A549 (cell line): Measurements from ENCODE around the gene POLR3H. TPM values are rescaled to one million over a fixed set of nuclear protein-coding genes. Genes with fewer than 3 reads are reported as not detected.
"Not testable (repeated sequence)": the region's sequence is repeated elsewhere in the genome, so short reads cannot be mapped to it uniquely, and the experiment has no call there.

Experiments
- ATAC-seq, 2 experiments: fragments of 200-7000 bp in 1 of 2; fragments of >200 bp in 1 of 2; cut with Nextera tagmentation in 1 of 2; cut with Tn5 transposase in 1 of 2; 3 replicates each; pipeline versions ENCODE4 v1.8.0 to v1.9.1; 2018 to 2020; ENCODE audit warnings: mild to moderate bottlenecking in 1 of 2, moderate library complexity in 1 of 2
- CTCF ChIA-PET: fragments of 300-600 bp; sonication (Branson Sonifier 250); formaldehyde crosslinking; extraction: SDS; loops from one replicate; lab custom pipeline; 2021; ENCODE audit warnings: antibody characterized with exemption, inconsistent platforms; lab: Yijun Ruan, JAX
- POLR2A ChIA-PET: fragments of 350-600 bp; formaldehyde crosslinking; extraction: SDS; loops from one replicate; lab custom pipeline; 2021; ENCODE audit warnings: antibody characterized with exemption, inconsistent platforms; lab: Yijun Ruan, JAX
- DNase-seq, 2 experiments: peaks; one replicate each; pipeline versions ENCODE4 v3.0.0 to v3.0.0-alpha.2; 2011 to 2016; ENCODE audit warnings: low read depth in 1 of 2, low spot score in 1 of 2
- FAIRE-seq: peaks from 2 replicates; lab custom pipeline; 2011; peaks lifted over from hg19 to GRCh38; lab: Jason Lieb, UNC
- H3K27ac ChIP-seq, 2 experiments: fragments of >200 bp; sonication (Bioruptor Twin); formaldehyde crosslinking; 3 replicates each; pipeline ENCODE4 v1.5.1; 2016 to 2017
- H3K4me1 ChIP-seq: fragments of >200 bp; sonication (Bioruptor Twin); formaldehyde crosslinking; 3 replicates; pipeline ENCODE4 v1.6.1; 2016
- H3K4me2 ChIP-seq: fragments of >200 bp; sonication (Bioruptor Twin); formaldehyde crosslinking; 3 replicates; pipeline ENCODE4 v1.6.1; 2016
- H3K4me3 ChIP-seq: fragments of >200 bp; sonication (Bioruptor Twin); formaldehyde crosslinking; 3 replicates; pipeline ENCODE4 v1.5.1; 2016
- H3K9me3 ChIP-seq: fragments of >200 bp; sonication (Bioruptor Twin); formaldehyde crosslinking; 3 replicates; pipeline ENCODE4 v1.6.1; 2016
- CHD2 ChIP-seq: fragments of 150-350 bp; IDR thresholded peaks from 2 replicates; pipeline ENCODE4 v1.6.1; 2014; ENCODE audit warnings: low read length; ENCODE audit not compliant: partially characterized antibody
- FOSB ChIP-seq: fragments of 250-450 bp; sonication (Bioruptor Pico); IDR thresholded peaks from 2 replicates; pipeline ENCODE4 v1.5.0; 2020; ENCODE audit warnings: mild to moderate bottlenecking, moderate library complexity
- GATA3 ChIP-seq: IDR thresholded peaks from 2 replicates; pipeline ENCODE4 v1.6.1; 2012; ENCODE audit warnings: borderline replicate concordance
- HOXB5 ChIP-seq: fragments of 250-450 bp; sonication (Bioruptor Pico); IDR thresholded peaks from 2 replicates; pipeline ENCODE4 v1.5.0; 2020; ENCODE audit warnings: mild to moderate bottlenecking, moderate library complexity
- JUNB ChIP-seq: fragments of >200 bp; sonication (Bioruptor Twin); formaldehyde crosslinking; IDR thresholded peaks from 2 replicates; pipeline ENCODE4 v1.6.1; 2016
- NPAS2 ChIP-seq: fragments of 250-450 bp; sonication (Bioruptor Pico); IDR thresholded peaks from 2 replicates; pipeline ENCODE4 v1.8.0; 2022; ENCODE audit warnings: mild to moderate bottlenecking, moderate library complexity, borderline replicate concordance
- NR3C1 ChIP-seq: fragments of >200 bp; sonication (Bioruptor Twin); formaldehyde crosslinking; IDR thresholded peaks from 3 replicates; pipeline ENCODE4 v1.6.1; 2017
- POLR2A ChIP-seq: IDR thresholded peaks from 2 replicates; pipeline ENCODE4 v1.6.1; 2012; ENCODE audit warnings: mild to moderate bottlenecking, low read length
- RARB ChIP-seq: fragments of 250-450 bp; sonication (Bioruptor Pico); IDR thresholded peaks from 2 replicates; pipeline ENCODE4 v1.8.0; 2021; ENCODE audit warnings: mild to moderate bottlenecking, moderate library complexity
- SMC3 ChIP-seq: fragments of >200 bp; sonication (Bioruptor Twin); formaldehyde crosslinking; IDR thresholded peaks from 3 replicates; pipeline ENCODE4 v1.6.1; 2018; ENCODE audit warnings: inconsistent platforms
- SREBF2 ChIP-seq: fragments of 450-650 bp; IDR thresholded peaks from 2 replicates; pipeline ENCODE4 v1.6.1; 2014; ENCODE audit warnings: mild to moderate bottlenecking, moderate library complexity
- TFCP2L1 ChIP-seq: fragments of 250-450 bp; sonication (Bioruptor Pico); IDR thresholded peaks from 2 replicates; pipeline ENCODE4 v1.5.0; 2021; ENCODE audit warnings: mild to moderate bottlenecking
- ZSCAN20 ChIP-seq: fragments of 250-450 bp; sonication (Bioruptor Pico); IDR thresholded peaks from 2 replicates; pipeline ENCODE4 v1.8.0; 2022; ENCODE audit warnings: mild to moderate bottlenecking, moderate library complexity
- WGBS: methylation state at CpG from one replicate; pipeline ENCODE4 v1.1.6; 2017; ENCODE audit errors: missing lambda C conversion rate; 5-methylcytosine and 5-hydroxymethylcytosine counted together
- polyA plus RNA-seq, 4 experiments: library from polyadenylated mRNA; depleted of rRNA in 3 of 4; stranded (reverse); fragments of >200 nt; fragmentation: RNase III in 1 of 4; extraction: RNeasy Plus Mini Kit Qiagen cat#74134 plus additional on column Dnase treatment in 1 of 4; gene quantifications; 2 replicates in 3 of 4; 3 replicates in 1 of 4; pipeline ENCODE4 v1.2.3, GENCODE V29; 2011 to 2017
- TF ChIP-seq, protein P1 (sequence below): fragments of 250-450 bp; sonication (Bioruptor Pico); IDR thresholded peaks from 2 replicates; pipeline ENCODE4 v1.5.0; 2021; ENCODE audit warnings: mild to moderate bottlenecking, moderate library complexity, borderline replicate concordance
- TF ChIP-seq, protein P2 (sequence below): IDR thresholded peaks from 2 replicates; pipeline ENCODE4 v1.6.1; 2012
- TF ChIP-seq, protein P3 (sequence below): fragments of >200 bp; sonication (Bioruptor Twin); formaldehyde crosslinking; IDR thresholded peaks from 3 replicates; pipeline ENCODE4 v1.5.1; 2016
- TF ChIP-seq, protein P4 (sequence below): fragments of >200 bp; sonication (Bioruptor Twin); formaldehyde crosslinking; IDR thresholded peaks from 3 replicates; pipeline ENCODE4 v1.6.1; 2016

The POLR3H gene
- polyA plus RNA-seq, 2 of the 4 experiments (the other 2 are of a cell fraction) = 24.5 to 27.7 TPM

DNA sequence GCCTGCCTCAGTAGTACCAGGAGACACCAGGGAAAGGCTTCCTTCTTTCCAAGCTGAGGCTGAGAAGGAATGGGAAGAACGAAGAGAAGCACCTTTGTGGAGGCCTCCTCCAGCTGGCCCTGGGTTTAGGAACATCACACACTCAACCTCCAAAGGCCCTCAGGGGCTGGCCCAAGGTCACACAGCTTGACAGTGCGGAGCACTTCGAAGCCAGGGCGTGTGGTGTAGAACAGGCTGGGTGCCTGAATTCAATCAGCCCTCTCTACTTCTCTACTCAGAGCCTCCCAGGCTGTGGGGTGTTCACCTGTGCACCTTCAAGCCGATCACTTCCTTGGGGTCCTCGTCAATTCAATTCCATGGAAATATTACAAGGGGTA is 15.8 kb upstream of the POLR3H start:
- 92% methylated on average over 3 of the region's 6 CpGs for WGBS
- no peak overlapping the region for H3K4me3 ChIP-seq
- DNase-seq (no peak), FAIRE-seq (no peak), ATAC-seq (no peak)
- H3K9me3 ChIP-seq = no peaks in the 10 kb centered on the region
- peaks cover 48% of the 10 kb centered on the region for H3K4me1 ChIP-seq
- H3K4me2 ChIP-seq = peak overlapping the region; percentile 64
- TF ChIP-seq, protein P1, sequence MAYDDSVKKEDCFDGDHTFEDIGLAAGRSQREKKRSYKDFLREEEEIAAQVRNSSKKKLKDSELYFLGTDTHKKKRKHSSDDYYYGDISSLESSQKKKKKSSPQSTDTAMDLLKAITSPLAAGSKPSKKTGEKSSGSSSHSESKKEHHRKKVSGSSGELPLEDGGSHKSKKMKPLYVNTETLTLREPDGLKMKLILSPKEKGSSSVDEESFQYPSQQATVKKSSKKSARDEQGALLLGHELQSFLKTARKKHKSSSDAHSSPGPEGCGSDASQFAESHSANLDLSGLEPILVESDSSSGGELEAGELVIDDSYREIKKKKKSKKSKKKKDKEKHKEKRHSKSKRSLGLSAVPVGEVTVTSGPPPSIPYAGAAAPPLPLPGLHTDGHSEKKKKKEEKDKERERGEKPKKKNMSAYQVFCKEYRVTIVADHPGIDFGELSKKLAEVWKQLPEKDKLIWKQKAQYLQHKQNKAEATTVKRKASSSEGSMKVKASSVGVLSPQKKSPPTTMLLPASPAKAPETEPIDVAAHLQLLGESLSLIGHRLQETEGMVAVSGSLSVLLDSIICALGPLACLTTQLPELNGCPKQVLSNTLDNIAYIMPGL (CRISPR knock-in tag) = no peak
- TF ChIP-seq HOXB5 (CRISPR knock-in tag) (no peak), POLR2A (no peak), JUNB (no peak), RARB (no peak), TFCP2L1 (CRISPR knock-in tag) (no peak), NPAS2 (CRISPR knock-in tag) (no peak), GATA3 (no peak), NR3C1 (no peak), SREBF2 (no peak), ZSCAN20 (CRISPR knock-in tag) (no peak), FOSB (no peak), SMC3 (no peak)
- TF ChIP-seq, protein P2, sequence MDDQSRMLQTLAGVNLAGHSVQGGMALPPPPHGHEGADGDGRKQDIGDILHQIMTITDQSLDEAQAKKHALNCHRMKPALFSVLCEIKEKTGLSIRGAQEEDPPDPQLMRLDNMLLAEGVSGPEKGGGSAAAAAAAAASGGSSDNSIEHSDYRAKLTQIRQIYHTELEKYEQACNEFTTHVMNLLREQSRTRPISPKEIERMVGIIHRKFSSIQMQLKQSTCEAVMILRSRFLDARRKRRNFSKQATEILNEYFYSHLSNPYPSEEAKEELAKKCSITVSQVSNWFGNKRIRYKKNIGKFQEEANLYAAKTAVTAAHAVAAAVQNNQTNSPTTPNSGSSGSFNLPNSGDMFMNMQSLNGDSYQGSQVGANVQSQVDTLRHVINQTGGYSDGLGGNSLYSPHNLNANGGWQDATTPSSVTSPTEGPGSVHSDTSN = no peak
- TF ChIP-seq, protein P3, sequence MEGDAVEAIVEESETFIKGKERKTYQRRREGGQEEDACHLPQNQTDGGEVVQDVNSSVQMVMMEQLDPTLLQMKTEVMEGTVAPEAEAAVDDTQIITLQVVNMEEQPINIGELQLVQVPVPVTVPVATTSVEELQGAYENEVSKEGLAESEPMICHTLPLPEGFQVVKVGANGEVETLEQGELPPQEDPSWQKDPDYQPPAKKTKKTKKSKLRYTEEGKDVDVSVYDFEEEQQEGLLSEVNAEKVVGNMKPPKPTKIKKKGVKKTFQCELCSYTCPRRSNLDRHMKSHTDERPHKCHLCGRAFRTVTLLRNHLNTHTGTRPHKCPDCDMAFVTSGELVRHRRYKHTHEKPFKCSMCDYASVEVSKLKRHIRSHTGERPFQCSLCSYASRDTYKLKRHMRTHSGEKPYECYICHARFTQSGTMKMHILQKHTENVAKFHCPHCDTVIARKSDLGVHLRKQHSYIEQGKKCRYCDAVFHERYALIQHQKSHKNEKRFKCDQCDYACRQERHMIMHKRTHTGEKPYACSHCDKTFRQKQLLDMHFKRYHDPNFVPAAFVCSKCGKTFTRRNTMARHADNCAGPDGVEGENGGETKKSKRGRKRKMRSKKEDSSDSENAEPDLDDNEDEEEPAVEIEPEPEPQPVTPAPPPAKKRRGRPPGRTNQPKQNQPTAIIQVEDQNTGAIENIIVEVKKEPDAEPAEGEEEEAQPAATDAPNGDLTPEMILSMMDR = no peak
- TF ChIP-seq, protein P4, sequence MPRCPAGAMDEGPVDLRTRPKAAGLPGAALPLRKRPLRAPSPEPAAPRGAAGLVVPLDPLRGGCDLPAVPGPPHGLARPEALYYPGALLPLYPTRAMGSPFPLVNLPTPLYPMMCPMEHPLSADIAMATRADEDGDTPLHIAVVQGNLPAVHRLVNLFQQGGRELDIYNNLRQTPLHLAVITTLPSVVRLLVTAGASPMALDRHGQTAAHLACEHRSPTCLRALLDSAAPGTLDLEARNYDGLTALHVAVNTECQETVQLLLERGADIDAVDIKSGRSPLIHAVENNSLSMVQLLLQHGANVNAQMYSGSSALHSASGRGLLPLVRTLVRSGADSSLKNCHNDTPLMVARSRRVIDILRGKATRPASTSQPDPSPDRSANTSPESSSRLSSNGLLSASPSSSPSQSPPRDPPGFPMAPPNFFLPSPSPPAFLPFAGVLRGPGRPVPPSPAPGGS = no peak
- peak overlapping the region in 1 of 2 experiments; percentile 82; a peak in 2 of 6 replicates for H3K27ac ChIP-seq
- POLR2A ChIA-PET = no interaction called here
- CTCF ChIA-PET = interaction anchor here (1.0 to 3.7 kb wide), 3 partner anchors 18 to 37 kb away, joined by 3 to 23 read pairs (median 3); partner anchors contain the start of gene PMM1

DNA sequence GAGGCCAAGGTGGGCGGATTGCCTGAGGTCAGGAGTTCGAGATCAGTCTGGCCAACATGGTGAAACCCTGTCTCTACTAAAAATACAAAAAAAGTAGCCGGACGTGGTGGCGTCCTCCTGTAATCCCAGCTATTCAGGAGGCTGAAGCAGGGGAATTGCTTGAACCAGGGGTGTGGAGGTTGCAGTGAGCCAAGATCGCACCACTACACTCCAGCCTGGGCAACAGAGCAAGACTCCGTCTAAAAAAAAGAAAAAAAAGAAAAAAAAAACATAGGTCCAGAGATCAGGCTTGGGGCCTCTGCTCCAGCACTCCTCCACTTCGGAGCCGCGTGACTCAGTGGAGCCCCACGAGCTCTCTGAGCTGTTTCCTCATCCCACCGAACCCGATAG is 14.0 kb upstream of the POLR3H start:
- peaks cover 33% of the 10 kb centered on the region for H3K4me1 ChIP-seq
- POLR2A ChIA-PET, H3K4me2 ChIP-seq, H3K4me3 ChIP-seq, ATAC-seq, DNase-seq, H3K9me3 ChIP-seq, FAIRE-seq, H3K27ac ChIP-seq: not testable (repeated sequence)
- CTCF ChIA-PET = interaction anchor here (2.2 to 3.7 kb wide), 2 partner anchors 14 to 39 kb away, joined by 5 to 23 read pairs; partner anchors contain the start of gene POLR3H
- 88% methylated on average over 13 of the region's 13 CpGs for WGBS

DNA sequence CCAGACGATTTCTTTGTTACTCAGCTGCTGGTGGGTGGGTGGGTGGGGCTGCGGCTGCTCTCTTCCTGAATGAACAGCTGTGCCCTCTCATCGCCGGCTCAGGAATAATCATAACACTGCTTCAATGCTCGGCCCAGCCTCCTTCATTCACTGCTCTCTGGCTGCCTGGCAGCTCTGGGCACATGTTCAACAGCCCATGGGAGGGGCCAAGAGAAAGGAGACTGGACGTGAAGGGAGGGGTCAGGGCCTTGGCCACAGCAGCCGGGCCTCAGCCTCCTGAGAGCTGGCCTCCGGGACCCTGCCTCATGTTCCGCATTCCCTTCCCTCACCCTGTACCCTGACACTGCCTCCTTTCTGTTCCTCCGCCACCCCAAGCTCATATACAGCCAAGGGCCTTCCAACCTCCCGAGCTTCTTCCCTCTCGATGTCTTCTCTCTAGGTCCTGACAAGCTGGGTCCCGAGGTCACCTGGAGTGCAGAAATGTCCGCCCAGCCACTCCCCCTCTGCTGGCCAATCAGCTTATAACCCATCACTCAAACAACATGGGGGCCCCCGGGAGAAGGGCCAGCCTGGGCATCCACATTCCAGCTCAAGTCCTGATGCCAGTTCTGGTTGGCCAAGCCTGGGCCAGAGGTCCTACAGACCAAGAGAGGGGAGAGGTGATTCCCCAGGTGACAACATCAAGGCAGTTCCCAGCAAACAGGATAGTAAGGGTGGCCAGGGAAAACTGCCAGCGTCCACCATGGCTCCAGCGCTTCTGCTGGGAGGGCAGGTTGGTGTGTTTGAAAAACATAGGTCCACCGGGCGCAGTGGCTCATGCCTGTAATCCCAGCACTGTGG is 13.4 kb upstream of the POLR3H start:
- no peak for TF ChIP-seq CHD2
- TF ChIP-seq, all 56 proteins: peak for 0
- H3K4me1 ChIP-seq = peaks cover 27% of the 10 kb centered on the region
- H3K9me3 ChIP-seq = no peaks in the 10 kb centered on the region
- POLR2A ChIA-PET = interaction anchor here (1.0 kb wide), 1 partner anchor 32 kb away, joined by 6 read pairs; the partner anchor contains the start of gene PMM1
- DNase-seq = no peak
- no peak overlapping the region for H3K4me2 ChIP-seq
- 0 out of 6 replicates have a peak overlapping the region, but pooled peaks of 1 of the 2 experiments have one; percentile 35 for H3K27ac ChIP-seq
- CTCF ChIA-PET = interaction anchor here (1.3 to 3.7 kb wide), 3 partner anchors 14 to 155 kb away, joined by 3 to 23 read pairs (median 5); partner anchors contain the start of gene POLR3H
- FAIRE-seq = no peak
- ATAC-seq = no peak
- WGBS = 64% methylated on average over 18 of the region's 19 CpGs
- no peak overlapping the region for H3K4me3 ChIP-seq
